ENCODE data around the gene ADAMTS17.

The ADAMTS17 gene

GRCh38 chr15:99925661-99926461 lies 415.9 kb downstream of the ADAMTS17 start:
- Histone ChIP-seq H3K27me3 (ENCODE audit: insufficient read depth, low read depth, severe bottlenecking) (peaks cover 52% of the 10 kb centered on the region), H3K27ac (no peak overlapping the region), H3K36me3 (no peaks in the 10 kb centered on the region), H3K4me3 (ENCODE audit: low read depth, low read length) (peak overlapping the region; percentile 44), H3K9me3 (ENCODE audit: severe bottlenecking) (no peaks in the 10 kb centered on the region)
- no peak for TF ChIP-seq CTCF (IDR thresholded peaks at IDR 0.05; ENCODE audit: low read depth, low read length)
- peak; percentile 22 for DNase-seq

GRCh38 chr15:99923711-99924110 lies 418.1 kb downstream of the ADAMTS17 start:
- no peak for DNase-seq
- Histone ChIP-seq H3K4me3 (ENCODE audit: low read depth, low read length) (no peak overlapping the region), H3K9me3 (ENCODE audit: severe bottlenecking) (no peaks in the 10 kb centered on the region), H3K27ac (no peak overlapping the region), H3K36me3 (no peaks in the 10 kb centered on the region), H3K27me3 (ENCODE audit: insufficient read depth, low read depth, severe bottlenecking) (peaks cover 32% of the 10 kb centered on the region)
- TF ChIP-seq CTCF (IDR thresholded peaks at IDR 0.05; ENCODE audit: low read depth, low read length): no peak
